T47D (cell line): ENCODE measurements around the gene FCRLA.
"Not testable (repeated sequence)": the region's sequence is repeated elsewhere in the genome, so short reads cannot be mapped to it uniquely, and the experiment has no call there.

Experiments
- DNase-seq, 2 experiments: peaks; one replicate each; pipeline versions ENCODE4 v3.0.0 to v3.0.0-alpha.2; 2011 to 2012; ENCODE audit warnings: low read depth in 1 of 2, low spot score in 1 of 2
- JUND ChIP-seq: IDR thresholded peaks from 2 replicates; pipeline ENCODE4 v1.6.1; 2012; ENCODE audit warnings: low read depth
- in situ Hi-C: cut with HindIII; loops from 2 replicates; pipeline ENCODE4 v1.10.0; 2016; ENCODE audit warnings: low sequenced_read_pairs, low pct_unique_long_range_greater_than_20kb

FCRLA gene

DNA sequence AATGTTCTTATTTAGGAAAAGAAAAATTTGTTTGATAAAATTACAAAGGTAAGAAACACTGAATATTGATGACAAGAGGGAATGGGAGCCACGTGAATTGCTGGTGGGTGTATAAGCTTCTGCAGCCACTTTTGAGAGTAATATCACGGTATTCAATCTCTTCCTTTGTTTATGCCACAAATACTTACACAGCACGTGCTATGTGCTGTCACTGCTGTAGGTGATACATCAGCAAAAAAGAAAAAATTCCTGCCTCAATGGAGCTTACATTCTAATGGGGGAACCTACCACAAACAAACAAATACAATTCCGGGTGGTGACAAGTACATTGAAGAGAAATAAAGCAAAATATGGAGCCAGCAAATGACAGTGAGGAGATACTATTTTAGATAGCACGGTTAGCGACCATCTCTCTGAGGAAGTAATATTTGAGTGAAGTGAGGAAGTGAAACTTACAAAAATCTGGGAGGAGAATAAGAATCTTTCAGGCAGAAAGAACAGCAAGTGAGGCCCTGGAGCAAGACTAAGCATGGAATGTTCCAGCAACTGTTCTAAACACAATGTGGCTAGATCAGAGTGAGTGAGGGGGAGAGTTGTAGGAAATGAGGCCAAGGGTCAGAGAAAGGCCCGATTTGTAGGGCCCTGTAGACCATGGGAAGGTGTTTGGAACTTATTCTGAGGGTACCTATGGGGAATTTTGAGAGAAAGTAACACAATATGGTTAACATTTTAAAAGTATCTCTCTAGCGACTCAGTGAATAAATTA, 11.7 kb downstream of the FCRLA start:
- in situ Hi-C loops, result no loop called here
- DNase-seq, result no peak
- no peak for TF ChIP-seq JUND

DNA sequence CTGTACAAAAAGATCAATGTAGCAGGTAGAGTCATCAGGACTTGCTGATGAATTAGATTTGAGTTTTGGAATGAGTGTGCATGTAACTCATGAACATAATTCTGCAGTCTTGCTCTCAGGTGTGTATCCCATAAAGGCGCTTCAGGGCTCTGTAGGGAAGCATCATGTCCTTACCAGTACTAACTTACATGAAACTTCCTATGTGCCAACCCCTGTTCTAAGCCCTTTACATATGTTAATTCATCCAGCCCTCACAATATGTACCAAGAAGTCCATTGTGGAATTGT, 12.2 kb downstream of the FCRLA start:
- no peak for TF ChIP-seq JUND
- in situ Hi-C loops, result no loop called here
- no peak for DNase-seq

DNA sequence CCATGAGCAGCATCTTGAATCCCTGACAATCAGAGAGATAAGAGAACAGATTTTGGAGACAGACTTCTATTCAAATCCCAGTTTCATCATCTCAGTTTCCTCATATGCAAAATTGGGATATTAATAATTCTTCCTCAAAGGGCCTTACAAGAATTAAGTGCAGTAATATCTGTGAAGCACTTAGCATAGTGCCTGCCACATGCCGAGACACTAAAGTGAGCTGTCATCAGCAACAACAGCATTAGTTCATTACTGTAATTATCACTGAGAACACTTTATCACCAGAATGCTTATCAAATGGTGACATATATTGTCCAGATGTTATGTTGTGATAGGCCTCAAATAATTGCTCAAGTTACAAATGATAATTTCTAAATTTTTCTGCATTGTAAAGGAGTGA, 13.4 kb downstream of the FCRLA start:
- DNase-seq, result no peak
- in situ Hi-C loops, result no loop called here
- TF ChIP-seq JUND, result no peak

DNA sequence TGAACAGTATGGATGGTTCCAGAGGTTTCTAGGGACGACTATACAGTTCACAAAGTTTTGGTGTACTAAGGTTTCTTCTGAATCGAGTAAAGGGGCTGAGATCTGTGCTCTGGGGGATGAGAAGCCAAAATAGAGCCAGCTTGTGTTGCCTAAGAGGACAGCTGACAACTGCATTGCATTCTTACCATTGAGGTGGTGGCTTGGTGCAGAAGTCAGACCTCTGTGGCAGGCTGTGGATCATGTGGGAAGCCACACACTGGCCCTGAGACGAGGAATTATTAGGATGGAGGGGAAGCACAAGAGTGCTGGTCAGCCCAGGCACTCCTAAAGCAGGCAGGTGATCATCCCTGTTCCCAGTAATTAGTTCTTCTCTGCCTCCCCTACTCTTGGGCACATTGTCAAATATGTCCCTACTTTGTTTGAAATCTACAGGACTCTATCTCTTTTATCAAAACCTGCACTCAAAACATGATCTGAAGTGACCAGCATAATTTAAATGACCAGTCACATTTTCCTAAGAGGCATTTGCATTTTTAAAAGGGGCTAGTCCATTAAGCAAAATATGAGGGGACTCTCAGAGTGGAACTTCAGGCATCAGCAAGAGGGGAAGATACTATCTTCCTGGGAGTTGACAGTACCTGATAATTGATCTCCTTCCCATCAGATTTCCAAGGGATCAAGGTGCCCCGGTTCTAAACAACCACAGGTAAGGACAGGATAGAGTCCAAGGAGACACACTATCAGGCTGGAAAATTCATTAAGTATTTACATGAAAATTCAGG, 14.1 kb downstream of the FCRLA start, which contains the start of gene FCRLB:
Gene FCRLB, plus strand, starts transcription at position 589 of the 782 bp plus-strand sequence. CDS start 1,129 bp downstream, outside the sequence.
- in situ Hi-C loops, result no loop called here
- TF ChIP-seq JUND, result no peak
- DNase-seq, result no peak

DNA sequence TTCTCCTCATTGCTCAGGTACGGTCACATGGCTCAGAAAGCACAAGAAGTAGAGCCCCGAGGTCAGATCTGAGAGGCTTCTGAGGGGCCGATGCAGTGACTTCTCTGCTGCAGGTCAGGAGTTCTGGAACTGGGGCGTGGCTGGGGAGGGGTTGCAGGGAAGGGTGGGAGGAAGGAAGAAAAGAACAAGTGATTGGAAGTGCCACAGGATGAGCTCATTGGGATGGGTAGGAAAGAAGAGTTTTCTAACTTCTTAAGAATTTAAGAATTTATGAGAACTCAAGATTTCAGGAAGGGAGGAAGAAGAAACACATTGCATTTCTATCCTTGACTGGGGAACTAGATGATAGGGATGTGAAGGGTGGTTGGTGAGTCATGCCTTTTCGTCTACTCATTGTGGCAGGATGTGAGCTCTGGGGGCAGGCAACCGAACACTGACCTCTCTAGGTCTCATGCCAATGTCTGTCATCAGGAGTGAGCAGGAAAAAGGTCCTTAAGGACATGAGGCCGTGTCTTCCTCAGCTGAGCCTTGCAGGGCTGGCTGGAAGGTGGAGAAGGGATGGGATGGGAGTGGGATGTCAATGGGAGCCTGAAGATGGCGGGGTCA, 14.8 kb downstream of the FCRLA start:
- no peak for DNase-seq
- no peak for TF ChIP-seq JUND
- in situ Hi-C loops, result no loop called here

DNA sequence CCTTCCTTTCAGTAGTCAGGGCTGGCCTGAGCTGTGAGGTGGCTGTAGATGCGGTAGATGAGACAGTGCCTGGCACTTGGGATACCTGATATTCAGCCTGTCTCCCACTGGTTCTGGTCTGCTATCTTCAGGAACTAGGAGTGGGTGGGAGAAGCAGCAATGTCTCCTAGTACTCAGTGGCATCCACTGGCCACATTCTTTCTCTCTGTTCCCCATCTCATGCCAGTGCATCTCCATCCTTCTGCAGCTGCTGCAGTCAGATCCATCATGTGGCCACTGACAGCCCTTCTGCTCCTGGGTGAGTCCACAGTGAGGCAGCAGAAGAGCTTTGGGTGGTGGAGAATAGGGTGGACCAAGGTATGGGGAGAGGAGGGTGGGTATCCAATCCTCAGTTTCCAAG, 15.4 kb downstream of the FCRLA start:
- DNase-seq, result no peak
- in situ Hi-C loops, result no loop called here
- TF ChIP-seq JUND, result no peak

DNA sequence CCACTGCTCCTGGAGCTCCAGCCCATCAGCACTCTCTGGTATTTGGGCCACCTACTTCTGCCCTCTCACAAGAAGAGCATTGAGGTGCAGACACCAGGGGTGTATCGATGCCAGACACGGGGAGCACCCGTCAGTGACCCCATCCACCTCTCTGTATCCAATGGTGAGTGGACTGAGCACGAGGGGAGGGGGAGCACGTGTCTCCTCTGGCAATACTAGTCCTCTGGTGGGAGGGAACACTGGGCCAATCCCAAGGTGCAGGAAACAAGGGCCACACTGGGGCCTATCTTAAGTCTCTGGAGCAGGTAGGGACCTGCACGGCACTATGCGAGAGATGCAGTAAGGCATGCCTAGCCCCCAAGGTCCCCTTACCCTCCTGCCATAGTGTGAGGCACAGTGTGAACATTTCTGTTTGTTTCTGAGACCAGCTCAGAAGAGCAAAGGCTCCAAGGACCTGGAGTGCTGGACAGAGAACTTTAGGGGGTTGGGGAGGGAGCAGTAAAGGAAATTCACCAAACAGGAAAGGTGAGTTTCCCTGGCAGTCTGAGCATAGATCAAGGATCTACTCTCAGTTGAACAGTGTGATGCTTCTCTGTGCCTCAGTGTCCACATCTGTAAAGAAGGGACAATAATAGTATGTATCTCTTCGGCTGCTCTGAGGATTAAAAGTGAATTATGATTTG, 16.6 kb downstream of the FCRLA start:
- in situ Hi-C loops, result no loop called here
- no peak for TF ChIP-seq JUND
- DNase-seq, result peak; percentile 63 to 93

DNA sequence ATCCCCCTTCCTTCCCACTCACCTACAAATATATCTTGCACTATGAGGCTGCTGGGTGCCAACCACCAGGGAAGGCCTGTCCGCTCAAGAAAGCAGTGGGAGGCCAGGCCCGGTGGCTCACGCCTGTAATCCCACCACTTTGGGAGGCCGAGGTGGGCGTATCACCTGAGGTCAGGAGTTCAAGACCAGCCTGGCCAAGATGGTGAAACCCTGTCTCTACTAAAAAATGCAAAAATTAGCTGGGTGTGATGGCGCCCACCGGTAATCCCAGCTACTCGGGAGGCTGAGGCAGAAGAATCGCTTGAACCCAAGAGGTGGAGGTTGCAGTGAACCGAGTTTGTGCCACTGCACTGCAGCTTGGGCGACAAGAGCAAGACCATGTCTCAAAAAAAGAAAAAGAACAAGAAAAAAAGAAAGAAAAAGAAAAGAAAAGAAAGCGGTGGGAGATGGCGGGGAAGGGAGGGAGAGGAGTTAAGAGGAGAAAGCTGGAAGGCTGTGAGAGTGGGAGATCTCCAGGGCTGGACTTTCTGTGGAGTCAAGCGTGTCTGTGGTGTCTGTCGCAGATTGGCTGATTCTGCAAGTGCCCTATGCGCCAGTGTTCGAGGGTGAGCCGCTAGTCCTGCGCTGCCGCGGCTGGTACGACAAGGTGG, 18.4 kb downstream of the FCRLA start:
- in situ Hi-C loops, DNase-seq: not testable (repeated sequence)

DNA sequence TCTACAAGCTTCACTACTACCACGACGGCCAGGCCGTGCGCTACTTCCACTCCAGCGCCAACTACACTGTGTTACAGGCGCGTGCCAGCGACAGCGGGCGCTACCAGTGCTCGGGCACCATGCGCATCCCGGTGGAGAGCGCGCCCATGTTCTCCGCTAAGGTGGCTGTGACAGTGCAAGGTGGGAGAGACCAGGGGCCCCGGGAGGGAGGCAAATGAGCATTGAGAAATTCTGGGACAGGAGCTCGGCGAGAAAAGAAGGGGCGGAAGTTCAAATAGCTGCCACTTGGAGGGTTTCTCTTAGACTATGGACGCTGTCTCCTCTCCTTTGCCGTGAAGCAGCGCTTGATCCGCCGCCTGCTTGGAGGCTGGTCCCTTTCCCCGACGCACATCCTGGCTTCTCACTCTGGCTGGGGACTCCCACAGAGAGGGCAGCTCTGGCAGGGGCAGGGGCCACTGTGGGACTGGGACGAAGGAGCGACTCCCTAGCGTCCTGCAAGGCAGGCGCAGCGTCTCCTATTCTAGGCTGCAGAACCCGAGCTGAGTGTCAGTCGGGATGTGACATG, 19.0 kb downstream of the FCRLA start:
- in situ Hi-C loops, result no loop called here
- peak; percentile 18 to 48 for DNase-seq
- TF ChIP-seq JUND, result no peak

DNA sequence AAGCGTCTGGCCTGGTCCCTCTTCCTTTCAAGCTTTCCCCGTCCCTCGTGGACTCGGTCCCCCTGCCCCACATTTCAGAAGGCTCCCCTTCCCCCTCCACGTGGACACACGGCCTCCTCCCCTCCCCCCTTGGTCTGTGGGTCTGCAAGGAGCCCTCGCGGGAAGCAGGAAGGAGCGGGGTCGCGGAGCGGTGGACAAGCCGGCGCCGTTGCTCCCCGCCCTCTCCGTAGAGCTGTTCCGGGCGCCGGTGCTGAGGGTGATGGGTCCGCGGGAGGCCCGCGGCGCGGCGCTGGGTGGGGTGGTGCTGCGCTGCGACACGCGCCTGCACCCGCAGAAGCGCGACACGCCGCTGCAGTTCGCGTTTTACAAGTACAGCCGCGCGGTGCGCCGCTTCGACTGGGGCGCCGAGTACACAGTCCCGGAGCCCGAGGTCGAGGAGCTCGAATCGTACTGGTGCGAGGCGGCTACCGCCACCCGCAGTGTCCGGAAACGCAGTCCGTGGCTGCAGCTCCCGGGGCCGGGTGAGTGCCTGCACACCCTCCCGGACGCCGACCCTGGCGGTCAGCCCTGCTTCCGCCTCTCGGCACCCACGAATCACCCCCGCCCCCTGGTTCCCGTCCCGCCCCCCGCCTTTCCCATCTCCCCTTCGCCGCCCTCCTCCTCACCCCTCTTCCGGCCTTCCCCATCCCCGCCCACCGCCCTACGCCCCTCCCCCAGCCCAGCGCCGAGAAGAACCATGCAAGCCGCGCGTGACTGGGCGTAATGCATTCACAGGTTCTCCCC, 19.6 kb downstream of the FCRLA start:
- in situ Hi-C loops, result no loop called here
- DNase-seq, result peak; percentile 49 to 79
- TF ChIP-seq JUND, result no peak

DNA sequence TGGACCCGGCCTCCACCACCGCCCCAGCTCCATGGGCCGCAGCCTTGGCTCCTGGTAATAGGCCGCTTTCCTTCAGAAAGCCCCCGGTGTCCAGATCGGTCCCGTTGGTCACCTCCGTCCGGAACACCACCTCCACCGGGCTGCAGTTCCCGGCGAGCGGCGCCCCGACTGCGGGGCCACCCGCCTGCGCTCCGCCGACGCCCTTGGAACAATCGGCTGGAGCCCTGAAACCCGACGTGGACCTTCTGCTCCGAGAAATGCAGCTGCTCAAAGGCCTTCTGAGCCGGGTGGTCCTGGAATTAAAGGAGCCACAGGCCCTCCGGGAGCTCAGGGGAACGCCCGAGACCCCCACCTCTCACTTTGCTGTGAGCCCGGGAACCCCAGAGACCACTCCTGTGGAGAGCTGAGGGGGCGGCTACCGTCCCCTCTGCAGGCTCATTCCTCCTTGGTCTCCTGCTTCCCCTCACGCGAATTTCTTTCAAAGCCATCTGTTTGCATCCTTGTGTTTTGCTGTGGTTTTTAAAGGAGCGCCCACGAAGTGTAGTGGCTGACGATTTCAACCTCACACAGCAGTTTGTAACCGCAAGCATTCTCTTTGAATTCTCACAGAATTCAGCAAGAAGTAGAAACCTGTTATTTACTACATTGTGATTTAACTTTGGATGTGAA, 20.4 kb downstream of the FCRLA start:
- DNase-seq, result no peak
- in situ Hi-C loops, result no loop called here
- TF ChIP-seq JUND, result no peak
